CD4-positive, alpha-beta memory T cell (primary cell): Measurements from ENCODE around the gene NDUFV3. TPM values are rescaled to one million over a fixed set of nuclear protein-coding genes. Genes with fewer than 3 reads are reported as not detected.
"Not testable (repeated sequence)": the region's sequence is repeated elsewhere in the genome, so short reads cannot be mapped to it uniquely, and the experiment has no call there.

Experiments used
- CTCF ChIA-PET: fragments of 350-600 bp; sonication (Branson Sonifier 250); formaldehyde crosslinking; loops from one replicate; lab custom pipeline; 2021; ENCODE audit warnings: inconsistent platforms; ENCODE audit not compliant: partially characterized antibody; lab: Charles Lee
- POLR2A ChIA-PET: fragments of 350-600 bp; sonication (Branson Sonifier 250); formaldehyde crosslinking; loops from one replicate; lab custom pipeline; 2021; ENCODE audit not compliant: partially characterized antibody; lab: Charles Lee
- DNase-seq, 5 donors: peaks; one replicate each; pipeline versions ENCODE4 v3.0.0 to v3.0.0-alpha.2; 2020 to 2022; ENCODE audit warnings: mixed read lengths in 1 of 5
- H3K27ac ChIP-seq: one replicate; pipeline ENCODE4 v1.7.0; 2013; ENCODE audit warnings: low read depth, low read length
- H3K27me3 ChIP-seq: 2 replicates; pipeline ENCODE4 v1.7.0; 2013; ENCODE audit warnings: mild to moderate bottlenecking, low read length, moderate library complexity; ENCODE audit not compliant: insufficient read depth
- H3K36me3 ChIP-seq: 2 replicates; pipeline ENCODE4 v1.7.0; 2013; ENCODE audit warnings: mild to moderate bottlenecking, low read length, moderate library complexity; ENCODE audit not compliant: insufficient read depth
- H3K4me1 ChIP-seq: 2 replicates; pipeline ENCODE4 v1.7.0; 2013; ENCODE audit warnings: mild to moderate bottlenecking, low read length, moderate library complexity; ENCODE audit not compliant: insufficient read depth
- H3K4me3 ChIP-seq, 2 donors: one replicate each; pipeline ENCODE4 v1.7.0; 2013; ENCODE audit warnings: low read length in 2 of 2, mild to moderate bottlenecking in 1 of 2
- H3K9me3 ChIP-seq, 2 donors: one replicate each; pipeline ENCODE4 v1.7.0; 2013; ENCODE audit warnings: low read length in 2 of 2, control low read depth in 1 of 2; ENCODE audit not compliant: control insufficient read depth in 1 of 2
- H3K27ac Mint-ChIP-seq, 7 donors: one replicate each; pipeline ENCODE4 v1.8.0; 2020 to 2021; ENCODE audit warnings: mixed read lengths in 7 of 7, mild to moderate bottlenecking in 6 of 7, inconsistent platforms in 3 of 7, moderate library complexity in 3 of 7
- H3K27me3 Mint-ChIP-seq, 2 donors: one replicate each; pipeline ENCODE4 v1.8.0; 2020 to 2021; ENCODE audit warnings: mixed read lengths in 2 of 2
- H3K36me3 Mint-ChIP-seq, 2 donors: one replicate each; pipeline ENCODE4 v1.8.0; 2020 to 2021; ENCODE audit warnings: mixed read lengths in 2 of 2, inconsistent platforms in 1 of 2, mild to moderate bottlenecking in 1 of 2
- H3K4me1 Mint-ChIP-seq, 4 donors: one replicate each; pipeline ENCODE4 v1.8.0; 2020 to 2021; ENCODE audit warnings: mixed read lengths in 4 of 4, mild to moderate bottlenecking in 1 of 4
- H3K4me3 Mint-ChIP-seq, 8 donors: one replicate each; pipeline ENCODE4 v1.8.0; 2020 to 2021; ENCODE audit warnings: mixed read lengths in 8 of 8, mild to moderate bottlenecking in 7 of 8, moderate library complexity in 6 of 8, inconsistent platforms in 3 of 8
- H3K9me3 Mint-ChIP-seq, 8 donors: one replicate each; pipeline ENCODE4 v1.8.0; 2020 to 2021; ENCODE audit warnings: mixed read lengths in 8 of 8, mild to moderate bottlenecking in 5 of 8, inconsistent platforms in 3 of 8, moderate library complexity in 1 of 8
- intact Hi-C: fragments of 100-400 bp; cut with micrococcal nuclease; formaldehyde crosslinking; loops from one replicate; pipeline ENCODE4 v1.15.1; 2023
- polyA plus RNA-seq, 2 donors: library from polyadenylated mRNA; unstranded; fragments of 300-500 nt; fragmentation: Illumina TruSeq; gene quantifications; one replicate each; pipeline ENCODE4 v1.2.3, GENCODE V29; 2021
- total RNA-seq, 2 experiments: library from RNA; stranded (reverse); gene quantifications; one replicate each; pipeline ENCODE4 v1.2.3, GENCODE V29; 2021

Gene NDUFV3
- total and polyA plus RNA-seq, 4 experiments from 2014 or later: 9.1 to 33.2 (median 25.8) TPM

GRCh38 chr21:42949094-42949755 is 56.1 kb downstream of the NDUFV3 start:
- Mint-ChIP-seq H3K4me3 (peak overlapping the region in 2 of 8 donors; percentile 71 to 75), H3K27ac (peak overlapping the region in 2 of 7 donors; percentile 84 to 85)
- H3K27ac ChIP-seq, H3K9me3 Mint-ChIP-seq, CTCF ChIA-PET, H3K27me3 Mint-ChIP-seq, H3K4me1 Mint-ChIP-seq, H3K9me3 ChIP-seq, H3K4me3 ChIP-seq, intact Hi-C loops, H3K27me3 ChIP-seq, POLR2A ChIA-PET, H3K4me1 ChIP-seq, DNase-seq, H3K36me3 Mint-ChIP-seq, H3K36me3 ChIP-seq: not testable (repeated sequence)

DNA sequence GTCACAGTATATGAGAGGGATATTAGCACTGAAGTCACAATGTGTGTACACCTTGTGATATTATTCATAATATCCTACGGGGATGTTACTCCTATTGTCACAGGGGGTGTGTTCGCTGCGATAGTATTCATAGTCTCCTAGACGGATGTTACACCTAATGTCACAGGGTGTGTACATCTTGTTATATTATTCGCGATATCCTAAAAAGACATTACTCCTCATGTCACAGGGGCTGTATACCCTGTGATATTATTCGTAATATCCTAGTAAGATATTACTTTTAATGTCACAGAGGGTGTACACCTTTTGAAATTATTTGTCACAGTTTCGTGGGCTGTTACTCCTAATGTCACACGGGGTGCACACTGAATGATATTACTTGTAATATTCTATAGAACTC is 58.1 kb downstream of the NDUFV3 start:
- H3K36me3 Mint-ChIP-seq, DNase-seq, H3K4me3 Mint-ChIP-seq, H3K27me3 Mint-ChIP-seq, H3K27ac ChIP-seq, H3K4me1 Mint-ChIP-seq, intact Hi-C loops, POLR2A ChIA-PET, H3K9me3 Mint-ChIP-seq, H3K4me1 ChIP-seq, H3K27ac Mint-ChIP-seq, H3K4me3 ChIP-seq, CTCF ChIA-PET, H3K27me3 ChIP-seq, H3K9me3 ChIP-seq, H3K36me3 ChIP-seq: not testable (repeated sequence)

DNA sequence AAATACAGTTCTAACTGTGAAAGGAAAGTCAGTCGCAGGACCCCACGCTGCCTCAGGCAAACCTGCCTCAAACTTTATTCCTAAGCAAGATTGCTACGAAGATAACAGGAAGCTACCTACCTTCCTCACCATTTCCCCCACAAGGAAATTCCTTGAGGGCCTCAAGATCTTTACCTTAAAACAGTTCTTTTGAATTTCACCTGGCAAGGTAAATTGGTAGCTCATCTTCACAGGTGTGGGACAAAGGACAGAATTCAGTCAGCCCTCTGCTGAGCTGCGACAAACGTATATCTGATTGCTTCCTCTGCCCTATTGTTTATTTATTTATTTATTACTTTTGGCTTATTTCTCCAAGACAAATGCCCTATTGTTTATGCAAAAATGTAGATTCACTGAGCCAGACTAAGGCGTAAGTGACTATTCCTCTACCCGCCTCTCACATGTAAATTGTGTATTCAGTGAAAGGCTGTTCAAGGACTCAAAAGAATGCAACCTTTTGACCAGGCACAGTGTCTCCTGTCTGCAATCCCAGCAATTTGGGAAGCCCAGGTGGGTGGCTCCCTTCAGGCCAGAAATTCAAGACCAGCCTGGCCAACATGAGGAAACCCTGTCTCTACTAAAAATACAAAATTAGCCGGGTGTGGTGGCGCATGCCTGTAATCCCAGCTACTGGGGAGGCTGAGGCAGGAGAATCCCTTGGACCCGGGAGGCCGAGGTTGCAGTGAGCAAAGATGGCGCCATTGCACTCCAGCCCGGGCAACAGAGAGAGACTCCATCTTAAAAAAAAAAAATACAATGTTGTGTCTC is 63.9 kb downstream of the NDUFV3 start:
- DNase-seq: no peak
- H3K36me3 ChIP-seq: no peaks in the 10 kb centered on the region
- CTCF ChIA-PET: no interaction called here
- no peaks in the 10 kb centered on the region for H3K9me3 ChIP-seq
- no peaks in the 10 kb centered on the region for H3K27me3 ChIP-seq
- Mint-ChIP-seq H3K27me3 (peaks cover 0 to 5% of the 10 kb centered on the region in 2 donors), H3K27ac (no peak overlapping the region), H3K9me3 (peaks cover 0 to 2% (median 0%) of the 10 kb centered on the region in 8 donors), H3K4me3 (no peak overlapping the region), H3K4me1 (peaks cover 0 to 4% (median 0%) of the 10 kb centered on the region in 4 donors), H3K36me3 (no peaks in the 10 kb centered on the region)
- intact Hi-C loops: no loop called here
- no peak overlapping the region for H3K4me3 ChIP-seq
- POLR2A ChIA-PET: no interaction called here
- H3K27ac ChIP-seq: no peak overlapping the region
- H3K4me1 ChIP-seq: no peaks in the 10 kb centered on the region

DNA sequence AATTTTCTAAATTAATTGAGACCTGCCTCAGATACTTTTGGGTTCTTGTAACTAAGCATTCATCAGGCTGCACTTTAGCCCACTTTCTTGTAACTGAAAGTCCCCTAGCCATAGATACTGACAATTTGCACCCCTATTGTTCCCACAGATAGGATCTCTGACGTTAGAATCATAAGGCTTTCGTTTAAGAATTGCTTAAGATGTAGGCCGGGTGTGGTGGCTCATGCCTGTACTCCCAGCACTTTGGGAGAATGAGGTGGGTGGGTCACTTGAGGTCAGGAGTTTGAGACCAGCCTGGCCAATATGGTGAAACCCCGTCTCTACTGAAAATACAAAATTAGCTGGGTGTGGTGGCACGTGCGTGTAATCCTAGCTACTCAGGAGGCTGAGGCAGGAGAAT is 65.0 kb downstream of the NDUFV3 start:
- H3K27ac ChIP-seq, H3K4me3 Mint-ChIP-seq, CTCF ChIA-PET, H3K9me3 Mint-ChIP-seq, intact Hi-C loops, H3K27me3 Mint-ChIP-seq, H3K4me3 ChIP-seq, H3K27ac Mint-ChIP-seq, H3K4me1 Mint-ChIP-seq, H3K27me3 ChIP-seq, H3K36me3 Mint-ChIP-seq, H3K4me1 ChIP-seq, DNase-seq, H3K36me3 ChIP-seq, H3K9me3 ChIP-seq: not testable (repeated sequence)
- POLR2A ChIA-PET: interaction anchor here (0.7 kb wide), 1 partner anchor 450 kb away, joined by 3 read pairs; no protein-coding TSS in a partner anchor

DNA sequence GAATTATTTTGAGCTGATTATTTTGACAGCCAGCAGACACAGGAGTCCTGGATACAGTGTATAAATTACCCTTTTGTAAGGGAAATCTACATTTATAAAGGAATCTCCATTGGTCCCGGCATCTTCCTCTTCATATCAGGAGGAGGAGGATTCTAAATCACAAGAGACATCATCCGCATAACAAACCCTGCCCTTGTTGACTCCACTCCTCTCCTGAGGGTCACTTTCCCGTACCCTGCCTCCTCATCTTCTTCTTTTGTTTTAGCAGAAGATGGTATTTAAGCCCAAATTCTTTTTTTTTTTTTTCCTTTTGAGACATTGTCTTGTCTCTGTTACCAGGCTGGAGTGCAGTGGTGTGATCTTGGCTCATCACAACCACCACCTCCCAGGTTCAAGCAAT is 66.6 kb downstream of the NDUFV3 start:
- no peaks in the 10 kb centered on the region for H3K27me3 ChIP-seq
- Mint-ChIP-seq H3K4me1 (peaks cover 0 to 4% (median 0%) of the 10 kb centered on the region in 4 donors), H3K27me3 (peaks cover 0 to 1% of the 10 kb centered on the region in 2 donors), H3K27ac (peak overlapping the region in 1 of 7 donors; percentile 70), H3K4me3 (no peak overlapping the region), H3K9me3 (peaks cover 0 to 2% (median 0%) of the 10 kb centered on the region in 8 donors), H3K36me3 (no peaks in the 10 kb centered on the region)
- ChIA-PET CTCF (no interaction called here), POLR2A (no interaction called here)
- H3K36me3 ChIP-seq: no peaks in the 10 kb centered on the region
- intact Hi-C loops: no loop called here
- H3K4me1 ChIP-seq: no peaks in the 10 kb centered on the region
- no peaks in the 10 kb centered on the region for H3K9me3 ChIP-seq
- H3K4me3 ChIP-seq: no peak overlapping the region
- H3K27ac ChIP-seq: no peak overlapping the region
- DNase-seq: no peak

DNA sequence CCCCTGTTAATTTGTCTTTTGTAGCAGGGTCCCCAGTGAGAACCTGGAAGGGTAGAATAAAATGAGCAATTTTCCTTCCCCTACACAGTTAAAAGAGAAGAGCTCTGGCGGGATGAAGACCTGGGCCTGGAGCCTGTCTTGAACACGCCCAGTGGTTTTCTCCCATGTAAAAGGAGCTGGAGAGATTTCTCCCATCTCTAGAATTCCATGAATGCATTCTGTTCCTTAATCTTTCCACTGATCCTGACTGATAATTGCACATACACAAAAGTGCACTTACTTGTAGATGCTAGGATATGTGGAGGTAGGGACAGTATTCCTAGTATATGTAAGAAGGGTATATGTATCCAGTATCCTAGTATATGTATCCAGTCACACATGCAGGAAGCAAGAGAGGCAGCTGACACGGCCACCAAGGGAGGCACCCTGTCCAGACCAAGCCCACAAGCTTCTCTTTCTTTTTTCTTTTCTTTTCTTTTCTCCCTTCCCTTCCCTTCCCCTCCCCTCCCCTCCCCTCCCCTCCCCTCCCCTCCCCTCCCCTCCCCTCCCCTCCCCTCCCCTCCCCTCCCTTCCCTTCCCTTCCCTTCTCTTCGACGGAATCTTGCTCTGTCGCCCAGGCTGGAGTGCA is 69.4 kb downstream of the NDUFV3 start:
- POLR2A ChIA-PET: no interaction called here
- H3K36me3 Mint-ChIP-seq: no peaks in the 10 kb centered on the region
- no peak overlapping the region for H3K4me3 Mint-ChIP-seq

More for the DNA sequence above, 69.4 kb downstream of the NDUFV3 start:
- Mint-ChIP-seq H3K27me3 (peaks cover 0 to 1% of the 10 kb centered on the region in 2 donors), H3K4me1 (peaks cover 0 to 4% (median 0%) of the 10 kb centered on the region in 4 donors), H3K9me3 (peaks cover 0 to 1% (median 0%) of the 10 kb centered on the region in 8 donors), H3K27ac (no peak overlapping the region)
- H3K27ac ChIP-seq: no peak overlapping the region
- no peaks in the 10 kb centered on the region for H3K27me3 ChIP-seq
- H3K4me1 ChIP-seq: no peaks in the 10 kb centered on the region
- no peak for DNase-seq
- H3K9me3 ChIP-seq: no peaks in the 10 kb centered on the region
- no peaks in the 10 kb centered on the region for H3K36me3 ChIP-seq
- H3K4me3 ChIP-seq: no peak overlapping the region
- intact Hi-C loops: no loop called here
- CTCF ChIA-PET: no interaction called here
